ENCODE results near the gene CHCHD2. TPM values are rescaled to one million over a fixed set of nuclear protein-coding genes. Genes with fewer than 3 reads are reported as not detected.
"Not testable (repeated sequence)": the region's sequence is repeated elsewhere in the genome, so short reads cannot be mapped to it uniquely, and the experiment has no call there.

CHCHD2 gene
- total and polyA plus RNA-seq, 5 experiments from 2014 or later = 155 to 515 (median 415) TPM

GRCh38 chr7:56080726-56081435, 25.4 kb downstream of the CHCHD2 start:
- DNase-seq, H3K4me1 Mint-ChIP-seq, H3K4me3 Mint-ChIP-seq, H3K9me3 Mint-ChIP-seq, POLR2A ChIA-PET, ATAC-seq, H3K27me3 Mint-ChIP-seq: not testable (repeated sequence)
- H3K27ac Mint-ChIP-seq = peak overlapping the region in 3 of 10 donors; percentile 44 to 75 (median 50)
- H3K36me3 Mint-ChIP-seq = peaks cover 0 to 36% (median 0%) of the 10 kb centered on the region in 3 donors

GRCh38 chr7:56079450-56080185, 26.7 kb downstream of the CHCHD2 start:
- H3K27ac Mint-ChIP-seq = peak overlapping the region in 3 of 10 donors; percentile 5 to 82 (median 53)
- peaks cover 0 to 3% (median 2%) of the 10 kb centered on the region in 4 donors for H3K4me1 Mint-ChIP-seq
- no peak for ATAC-seq
- POLR2A ChIA-PET = interaction anchor here (0.7 kb wide), 1 partner anchor 28 kb away, joined by 3 read pairs; the partner anchor contains the start of gene PSPH
- peaks cover 0 to 31% (median 0%) of the 10 kb centered on the region in 3 donors for H3K36me3 Mint-ChIP-seq
- H3K4me3 Mint-ChIP-seq = no peak overlapping the region
- no peak for DNase-seq
- H3K27me3 Mint-ChIP-seq = no peaks in the 10 kb centered on the region
- no peaks in the 10 kb centered on the region for H3K9me3 Mint-ChIP-seq

GRCh38 chr7:56078196-56078595, 28.1 kb downstream of the CHCHD2 start:
- ATAC-seq (no peak), DNase-seq (no peak)
- POLR2A ChIA-PET = no interaction called here
- H3K27ac Mint-ChIP-seq = no peak overlapping the region
- H3K27me3 Mint-ChIP-seq = no peaks in the 10 kb centered on the region
- no peaks in the 10 kb centered on the region for H3K9me3 Mint-ChIP-seq
- peaks cover 5 to 7% (median 6%) of the 10 kb centered on the region in 4 donors for H3K4me1 Mint-ChIP-seq
- no peak overlapping the region for H3K4me3 Mint-ChIP-seq
- peaks cover 0 to 41% (median 0%) of the 10 kb centered on the region in 3 donors for H3K36me3 Mint-ChIP-seq

GRCh38 chr7:56077681-56078080, 28.6 kb downstream of the CHCHD2 start:
- no peak for ATAC-seq
- H3K4me3 Mint-ChIP-seq = no peak overlapping the region
- H3K9me3 Mint-ChIP-seq = no peaks in the 10 kb centered on the region
- no peak for DNase-seq
- H3K36me3 Mint-ChIP-seq = peaks cover 0 to 46% (median 0%) of the 10 kb centered on the region in 3 donors
- peaks cover 5 to 8% (median 6%) of the 10 kb centered on the region in 4 donors for H3K4me1 Mint-ChIP-seq
- H3K27ac Mint-ChIP-seq = no peak overlapping the region
- H3K27me3 Mint-ChIP-seq = no peaks in the 10 kb centered on the region
- POLR2A ChIA-PET = no interaction called here

GRCh38 chr7:56074371-56074791, 31.9 kb downstream of the CHCHD2 start:
- Mint-ChIP-seq H3K27me3 (no peaks in the 10 kb centered on the region), H3K4me3 (no peak overlapping the region)
- POLR2A ChIA-PET = interaction anchor here (0.6 to 2.3 kb wide), 3 partner anchors 10 to 40 kb away, joined by 3 to 9 read pairs (median 3); partner anchors contain the start of gene SUMF2

GRCh38 chr7:56066376-56066775, 39.9 kb downstream of the CHCHD2 start:
- Mint-ChIP-seq H3K4me3 (peak overlapping the region in 4 of 10 donors; percentile 12 to 38 (median 19)), H3K36me3 (peaks cover 0 to 53% (median 0%) of the 10 kb centered on the region in 3 donors), H3K4me1 (peaks cover 15 to 35% (median 33%) of the 10 kb centered on the region in 4 donors), H3K27ac (peak overlapping the region in 2 of 10 donors; percentile 57 to 81)
- POLR2A ChIA-PET = interaction anchor here (2.5 to 4.3 kb wide), 2 partner anchors 15 to 40 kb away, joined by 21 to 42 read pairs; partner anchors contain the start of genes CCT6A, CHCHD2 and PSPH
- H3K27me3 Mint-ChIP-seq, H3K9me3 Mint-ChIP-seq, DNase-seq, ATAC-seq: not testable (repeated sequence)

More at GRCh38 chr7:56074371-56074791, 31.9 kb downstream of the CHCHD2 start:
- ATAC-seq = peak; percentile 79 to 95
- H3K27ac Mint-ChIP-seq = peak overlapping the region in 6 of 10 donors; percentile 7 to 69 (median 54)
- H3K4me1 Mint-ChIP-seq = peaks cover 5 to 8% (median 6%) of the 10 kb centered on the region in 4 donors
- DNase-seq = peak; percentile 34 to 76 (median 59)
- H3K9me3 Mint-ChIP-seq = no peaks in the 10 kb centered on the region
- peaks cover 0 to 56% (median 0%) of the 10 kb centered on the region in 3 donors for H3K36me3 Mint-ChIP-seq

- POLR2A ChIA-PET = interaction anchor here (0.7 to 4.3 kb wide), 11 partner anchors 10 to 698 kb away, joined by 3 to 42 read pairs (median 9); partner anchors contain the start of genes CCT6A, CHCHD2 and PSPH
- ATAC-seq (peak; percentile 90 to 93), DNase-seq (peak; percentile 81 to 97 (median 92))
- H3K4me3 Mint-ChIP-seq = peak within 1 kb of the TSS; percentile 90 to 96 (median 94)
- no peaks in the 10 kb centered on the region for H3K9me3 Mint-ChIP-seq
- H3K4me1 Mint-ChIP-seq = peaks cover 15 to 35% (median 33%) of the 10 kb centered on the region in 4 donors
- peak within 1 kb of the TSS; percentile 95 to 99 (median 98) for H3K27ac Mint-ChIP-seq
- peaks cover 0 to 56% (median 1%) of the 10 kb centered on the region in 3 donors for H3K36me3 Mint-ChIP-seq
- H3K27me3 Mint-ChIP-seq = peaks cover 0 to 3% (median 0%) of the 10 kb centered on the region in 5 donors
These were observed 42.2 kb downstream of the CHCHD2 start, which contains the start of gene SUMF2 for GRCh38 chr7:56063882-56064625. SUMF2 (plus strand) TSS chr7:56064286; CDS start chr7:56064312, 26 bp downstream.

- Mint-ChIP-seq H3K27me3 (peaks cover 0 to 3% (median 0%) of the 10 kb centered on the region in 5 donors), H3K4me3 (peak overlapping the region; percentile 90 to 96 (median 94)), H3K36me3 (peaks cover 0 to 56% (median 1%) of the 10 kb centered on the region in 3 donors), H3K9me3 (no peaks in the 10 kb centered on the region), H3K27ac (peak overlapping the region; percentile 95 to 99 (median 98)), H3K4me1 (peaks cover 15 to 35% (median 33%) of the 10 kb centered on the region in 4 donors)
- DNase-seq (no peak), ATAC-seq (no peak)
- POLR2A ChIA-PET = interaction anchor here (0.8 to 4.3 kb wide), 5 partner anchors 12 to 489 kb away, joined by 3 to 42 read pairs (median 11); partner anchors contain the start of genes CCT6A, CHCHD2 and PSPH
These were observed 42.8 kb downstream of the CHCHD2 start for GRCh38 chr7:56063500-56063881.

GRCh38 chr7:56062382-56062781, 43.9 kb downstream of the CHCHD2 start:
- peak overlapping the region in 7 of 10 donors; percentile 8 to 70 (median 41) for H3K4me3 Mint-ChIP-seq
- H3K27ac Mint-ChIP-seq = peak overlapping the region in 9 of 10 donors; percentile 0 to 98 (median 76)
- POLR2A ChIA-PET = interaction anchor here (4.3 kb wide), 1 partner anchor 11 kb away, joined by 42 read pairs; the partner anchor contains the start of genes CCT6A and PSPH
- DNase-seq (no peak), ATAC-seq (no peak)
- peaks cover 15 to 35% (median 33%) of the 10 kb centered on the region in 4 donors for H3K4me1 Mint-ChIP-seq
- peaks cover 0 to 3% (median 0%) of the 10 kb centered on the region in 5 donors for H3K27me3 Mint-ChIP-seq
- H3K9me3 Mint-ChIP-seq = no peaks in the 10 kb centered on the region
- H3K36me3 Mint-ChIP-seq = peaks cover 0 to 62% (median 1%) of the 10 kb centered on the region in 3 donors

GRCh38 chr7:56053993-56054392, 52.3 kb downstream of the CHCHD2 start:
- peaks cover 4 to 46% (median 32%) of the 10 kb centered on the region in 4 donors for H3K4me1 Mint-ChIP-seq
- DNase-seq (no peak), ATAC-seq (no peak)
- H3K9me3 Mint-ChIP-seq = no peaks in the 10 kb centered on the region
- H3K27ac Mint-ChIP-seq = peak overlapping the region in 5 of 10 donors; percentile 10 to 80 (median 22)
- H3K27me3 Mint-ChIP-seq = no peaks in the 10 kb centered on the region
- POLR2A ChIA-PET = interaction anchor here (0.9 to 1.0 kb wide), 2 partner anchors 10 to 52 kb away, joined by 3 read pairs; partner anchors contain the start of gene CHCHD2
- peak overlapping the region in 3 of 10 donors; percentile 18 to 94 (median 28) for H3K4me3 Mint-ChIP-seq
- H3K36me3 Mint-ChIP-seq = peaks cover 0 to 61% (median 0%) of the 10 kb centered on the region in 3 donors

GRCh38 chr7:56053379-56053778, 52.9 kb downstream of the CHCHD2 start:
- peak overlapping the region in 9 of 10 donors; percentile 20 to 94 (median 64) for H3K4me3 Mint-ChIP-seq
- no peak for ATAC-seq
- no peaks in the 10 kb centered on the region for H3K9me3 Mint-ChIP-seq
- DNase-seq = no peak
- no peaks in the 10 kb centered on the region for H3K27me3 Mint-ChIP-seq
- H3K36me3 Mint-ChIP-seq = peaks cover 0 to 55% (median 0%) of the 10 kb centered on the region in 3 donors
- POLR2A ChIA-PET = interaction anchor here (0.8 to 1.0 kb wide), 3 partner anchors 11 to 53 kb away, joined by 3 to 4 read pairs (median 3); partner anchors contain the start of genes CHCHD2 and SUMF2
- peaks cover 4 to 46% (median 32%) of the 10 kb centered on the region in 4 donors for H3K4me1 Mint-ChIP-seq
- peak overlapping the region in 6 of 10 donors; percentile 19 to 69 (median 56) for H3K27ac Mint-ChIP-seq
